H1 (cell line): ENCODE data around the gene AIFM2. TPM values are rescaled to one million over a fixed set of nuclear protein-coding genes. Genes with fewer than 3 reads are reported as not detected.

Source experiments
- CTCF ChIA-PET: fragments of 300-600 bp; sonication (Branson Sonifier 250); formaldehyde crosslinking; loops from one replicate; lab custom pipeline; 2021; ENCODE audit not compliant: partially characterized antibody; lab: Charles Lee
- POLR2A ChIA-PET: fragments of 300-600 bp; sonication (Branson Sonifier 250); formaldehyde crosslinking; loops from one replicate; lab custom pipeline; 2021; ENCODE audit warnings: inconsistent platforms; ENCODE audit not compliant: partially characterized antibody; lab: Charles Lee
- DNase-seq, 2 experiments: peaks; one replicate each; pipeline versions ENCODE4 v3.0.0 to v3.0.0-alpha.2; 2010 to 2022; ENCODE audit warnings: low spot score in 2 of 2, low read depth in 1 of 2, mixed read lengths in 1 of 2
- FAIRE-seq: peaks from 2 replicates; lab custom pipeline; 2011; peaks lifted over from hg19 to GRCh38; lab: Jason Lieb, UNC
- H2AFZ ChIP-seq: 2 replicates; pipeline ENCODE4 v1.8.1; 2012; ENCODE audit warnings: low read length, inconsistent platforms
- H2AK5ac ChIP-seq: 2 replicates; pipeline ENCODE4 v1.6.1; 2013; ENCODE audit warnings: low read depth, low read length
- H2BK120ac ChIP-seq: replicated peaks from 2 replicates; pipeline ENCODE3; 2013; ENCODE audit warnings: low read depth, low read length, inconsistent platforms
- H2BK12ac ChIP-seq: 2 replicates; pipeline ENCODE4 v1.6.1; 2013; ENCODE audit warnings: low read depth, low read length
- H2BK15ac ChIP-seq: 2 replicates; pipeline ENCODE4 v1.6.1; 2013; ENCODE audit warnings: low read length
- H2BK20ac ChIP-seq: 2 replicates; pipeline ENCODE4 v1.6.1; 2013; ENCODE audit warnings: low read length
- H2BK5ac ChIP-seq: 2 replicates; pipeline ENCODE4 v1.6.1; 2013; ENCODE audit warnings: low read depth, low read length
- H3K14ac ChIP-seq: 2 replicates; pipeline ENCODE4 v1.6.1; 2013; ENCODE audit warnings: inconsistent platforms; ENCODE audit not compliant: insufficient read length
- H3K18ac ChIP-seq: 2 replicates; pipeline ENCODE4 v1.6.1; 2013; ENCODE audit warnings: low read length; ENCODE audit errors: extremely low read depth
- H3K23ac ChIP-seq: 2 replicates; pipeline ENCODE4 v1.6.1; 2013; ENCODE audit warnings: inconsistent platforms; ENCODE audit not compliant: insufficient read length
- H3K23me2 ChIP-seq: 2 replicates; pipeline ENCODE4 v1.6.1; 2013; ENCODE audit warnings: low read depth, low read length
- H3K27ac ChIP-seq: 2 replicates; pipeline ENCODE4 v1.6.1; 2011; ENCODE audit warnings: low read depth, low read length, inconsistent platforms
- H3K27me3 ChIP-seq, 4 experiments: replicated peaks in 1 of 4; 1 replicate in 1 of 4; 2 replicates in 3 of 4; pipeline versions ENCODE4 v1.6.1 to v1.8.1; 2011 to 2013; ENCODE audit warnings: low read length in 3 of 4, mild to moderate bottlenecking in 3 of 4, inconsistent platforms in 2 of 4, mixed read lengths in 2 of 4, moderate library complexity in 1 of 4; ENCODE audit not compliant: control insufficient read depth in 3 of 4, insufficient read depth in 3 of 4; ENCODE audit errors: extremely low read depth in 1 of 4
- H3K36me3 ChIP-seq, 4 experiments: 2 replicates each; pipeline versions ENCODE4 v1.6.1 to v1.8.1; 2011 to 2013; ENCODE audit warnings: mild to moderate bottlenecking in 4 of 4, low read length in 3 of 4, moderate library complexity in 2 of 4, control low read depth in 1 of 4, inconsistent platforms in 1 of 4; ENCODE audit not compliant: insufficient read depth in 4 of 4, control insufficient read depth in 2 of 4
- H3K4ac ChIP-seq: replicated peaks from 2 replicates; pipeline ENCODE3; 2013; ENCODE audit warnings: low read length, low read depth, mixed read lengths, inconsistent platforms; ENCODE audit not compliant: insufficient read length
- H3K4me1 ChIP-seq, 4 experiments: replicated peaks in 1 of 4; 1 replicate in 1 of 4; 2 replicates in 3 of 4; pipeline versions ENCODE4 v1.6.1 to v1.8.1; 2011 to 2013; ENCODE audit warnings: low read length in 3 of 4, inconsistent platforms in 2 of 4, mixed read lengths in 1 of 4; ENCODE audit not compliant: insufficient read depth in 4 of 4, control insufficient read depth in 3 of 4
- H3K4me2 ChIP-seq, 2 experiments: 2 replicates each; pipeline versions ENCODE4 v1.6.1 to v1.8.1; 2011 to 2013; ENCODE audit warnings: low read depth in 2 of 2, low read length in 2 of 2, control low read depth in 1 of 2, inconsistent platforms in 1 of 2, mild to moderate bottlenecking in 1 of 2; ENCODE audit not compliant: insufficient read depth in 1 of 2
- H3K4me3 ChIP-seq, 4 experiments: fragments of 200-600, 300-600 bp in 1 of 4; sonication (generic), shearing (Covaris generic), sonication (Bioruptor Twin) in 1 of 4; 2 replicates each; pipeline versions ENCODE4 v1.5.1 to v1.8.1; 2011 to 2016; ENCODE audit warnings: low read length in 4 of 4, low read depth in 3 of 4, control low read depth in 2 of 4, inconsistent platforms in 2 of 4, mild to moderate bottlenecking in 2 of 4, mixed read lengths in 1 of 4, moderate library complexity in 1 of 4; ENCODE audit not compliant: insufficient read depth in 2 of 4; ENCODE audit errors: extremely low read depth in 1 of 4
- H3K56ac ChIP-seq: replicated peaks from 2 replicates; pipeline ENCODE3; 2013; ENCODE audit warnings: low read depth, mild to moderate bottlenecking, mixed read lengths, low read length, inconsistent platforms; ENCODE audit not compliant: insufficient read length
- H3K79me1 ChIP-seq: 2 replicates; pipeline ENCODE4 v1.6.1; 2013; ENCODE audit warnings: low read depth, low read length, control low read depth
- H3K79me2 ChIP-seq, 2 experiments: 2 replicates each; pipeline versions ENCODE4 v1.6.1 to v1.8.1; 2012 to 2013; ENCODE audit warnings: low read length in 2 of 2, mild to moderate bottlenecking in 2 of 2, inconsistent platforms in 1 of 2; ENCODE audit not compliant: insufficient read depth in 2 of 2, control insufficient read depth in 1 of 2
- H3K9ac ChIP-seq, 4 experiments: replicated peaks in 1 of 4; 1 replicate in 1 of 4; 2 replicates in 3 of 4; pipeline versions ENCODE4 v1.6.1 to v1.8.1; 2011 to 2013; ENCODE audit warnings: low read depth in 3 of 4, low read length in 3 of 4, control low read depth in 2 of 4, mild to moderate bottlenecking in 2 of 4, moderate library complexity in 2 of 4, inconsistent platforms in 1 of 4; ENCODE audit errors: extremely low read depth in 1 of 4
- H3K9me3 ChIP-seq, 2 experiments: 2 replicates each; pipeline versions ENCODE4 v1.6.1 to v1.8.1; 2012 to 2013; ENCODE audit warnings: mild to moderate bottlenecking in 2 of 2, moderate library complexity in 2 of 2, control low read depth in 1 of 2, inconsistent platforms in 1 of 2, low read depth in 1 of 2, low read length in 1 of 2, mixed read lengths in 1 of 2; ENCODE audit not compliant: insufficient read depth in 2 of 2
- H4K20me1 ChIP-seq, 2 experiments: replicated peaks in 1 of 2; 2 replicates each; pipeline versions ENCODE3 to v1.8.1; 2011 to 2013; ENCODE audit warnings: inconsistent platforms in 2 of 2, low read length in 2 of 2, mild to moderate bottlenecking in 1 of 2; ENCODE audit not compliant: insufficient read depth in 2 of 2, control insufficient read depth in 1 of 2
- H4K5ac ChIP-seq: 2 replicates; pipeline ENCODE4 v1.6.1; 2013; ENCODE audit warnings: low read length, low read depth, mixed read lengths, inconsistent platforms; ENCODE audit not compliant: insufficient read length
- H4K8ac ChIP-seq: 2 replicates; pipeline ENCODE4 v1.8.0; 2013; ENCODE audit warnings: mild to moderate bottlenecking, moderate library complexity, low read length, inconsistent platforms; ENCODE audit not compliant: insufficient read depth; ENCODE audit errors: extremely low read depth
- H4K91ac ChIP-seq: replicated peaks from 2 replicates; pipeline ENCODE3; 2013; ENCODE audit warnings: low read length, mixed read lengths, inconsistent platforms; ENCODE audit not compliant: insufficient read length
- CREB1 ChIP-seq: IDR thresholded peaks from 2 replicates; pipeline ENCODE4 v1.6.1; 2012; ENCODE audit warnings: inconsistent platforms
- CTCF ChIP-seq, 3 experiments: IDR thresholded peaks; 1 replicate in 2 of 3; 2 replicates in 1 of 3; pipeline versions ENCODE4 v1.5.1 to v1.6.1; 2011; ENCODE audit warnings: low read length in 3 of 3, mild to moderate bottlenecking in 3 of 3, inconsistent platforms in 2 of 3, low read depth in 1 of 3, moderate library complexity in 1 of 3; ENCODE audit not compliant: insufficient read depth in 1 of 3; ENCODE audit errors: control extremely low read depth in 1 of 3
- GTF2F1 ChIP-seq: IDR thresholded peaks from 2 replicates; pipeline ENCODE4 v1.6.1; 2012; ENCODE audit warnings: low read depth, low read length, improper control_type of control experiment, borderline replicate concordance
- RAD21 ChIP-seq, 2 experiments: IDR thresholded peaks in 1 of 2; conservative IDR thresholded peaks in 1 of 2; 2 replicates each; pipeline ENCODE4 v1.6.1; 2011; ENCODE audit warnings: low read depth in 2 of 2, low read length in 2 of 2, improper control_type of control experiment in 1 of 2, inconsistent platforms in 1 of 2, mild to moderate bottlenecking in 1 of 2, moderate library complexity in 1 of 2
- SP4 ChIP-seq: IDR thresholded peaks from 2 replicates; pipeline ENCODE4 v1.6.1; 2012; ENCODE audit warnings: low read length, inconsistent platforms
- WGBS, 2 experiments: shearing (Covaris generic) in 1 of 2; methylation state at CpG; one replicate each; pipeline versions ENCODE4 v1.1.6 to v1.1.7; 2013 to 2015; ENCODE audit warnings: low lambda C conversion rate in 2 of 2, mixed read lengths in 2 of 2, inconsistent platforms in 1 of 2, low coverage in 1 of 2, missing lambda C conversion rate in 1 of 2; ENCODE audit not compliant: insufficient replicate concordance in 2 of 2, insufficient coverage in 1 of 2, insufficient read length in 1 of 2; ENCODE audit errors: extremely low coverage in 1 of 2, missing lambda C conversion rate in 1 of 2; 5-methylcytosine and 5-hydroxymethylcytosine counted together
- polyA plus RNA-seq, 7 experiments: library from polyadenylated mRNA; depleted of rRNA in 3 of 7; stranded (reverse) in 5 of 7; unstranded in 2 of 7; fragments of >200 nt in 5 of 7; fragments of 200-250 nt in 2 of 7; gene quantifications; 1 replicate in 5 of 7; 2 replicates in 1 of 7; 4 replicates in 1 of 7; pipeline versions ENCODE4 v1.2.1 to v1.2.3, GENCODE V29; 2011 to 2013; ENCODE audit warnings: missing spikeins in 2 of 7, mixed read lengths in 2 of 7
- total RNA-seq: library from RNA; stranded (reverse); fragmentation: NEBNext Ultra II Directional; extraction: Animal tissue kit (Norgen Biotek cat#: 25700); gene quantifications from 2 replicates; pipeline ENCODE4 v1.2.1, GENCODE V29; 2021

The AIFM2 gene
- total and polyA plus RNA-seq, 2 of the 8 experiments (the other 6 are each of a cell fraction or from before 2014, with no cell fraction given): 4.0 TPM

- ChIA-PET POLR2A (interaction anchor here (0.6 to 3.6 kb wide), 6 partner anchors 9 to 181 kb away, joined by 3 to 15 read pairs (median 4); partner anchors contain the start of gene TYSND1), CTCF (interaction anchor here (0.6 to 11.0 kb wide), 63 partner anchors 9 to 592 kb away, joined by 3 to 155 read pairs (median 5); partner anchors contain the start of genes AIFM2, MACROH2A2 and TYSND1)
- no peak overlapping the region for H3K56ac ChIP-seq
- WGBS, 2 experiments: 61% methylated on average over 12 of the region's 12 CpGs; no CpG with 5 or more reads in 1 of the 2 experiments
- H3K27ac ChIP-seq: no peak overlapping the region
- no peak overlapping the region for H3K4me3 ChIP-seq
- no peaks in the 10 kb centered on the region; a peak in 1 of 7 replicates for H3K4me1 ChIP-seq
- H3K9ac ChIP-seq: no peak overlapping the region
- no peaks in the 10 kb centered on the region; a peak in 1 of 8 replicates for H3K36me3 ChIP-seq
- H3K4me2 ChIP-seq: no peak overlapping the region
- no peak overlapping the region for H2AK5ac ChIP-seq
- no peaks in the 10 kb centered on the region for H3K79me1 ChIP-seq
- H4K5ac ChIP-seq: peak overlapping the region; percentile 4
- no peak overlapping the region for H3K4ac ChIP-seq
- H2BK12ac ChIP-seq: no peak overlapping the region
- H2BK20ac ChIP-seq: peak overlapping the region; percentile 37; the same call in 1 of the 2 replicates
- DNase-seq: peak in 1 of 2 experiments; percentile 84
- H4K91ac ChIP-seq: no peak overlapping the region
- H3K18ac ChIP-seq: no peak overlapping the region
- H3K23me2 ChIP-seq: no peaks in the 10 kb centered on the region
- no peaks in the 10 kb centered on the region for H3K9me3 ChIP-seq
- no peak overlapping the region for H2BK120ac ChIP-seq
- peak overlapping the region; percentile 92 for H2AFZ ChIP-seq
- H3K27me3 ChIP-seq: no peaks in the 10 kb centered on the region
- no peaks in the 10 kb centered on the region for H3K79me2 ChIP-seq
- FAIRE-seq: peak; percentile 89
- H2BK15ac ChIP-seq: no peak overlapping the region; the same call in 1 of the 2 replicates
- no peaks in the 10 kb centered on the region for H4K20me1 ChIP-seq
- H3K14ac ChIP-seq: no peak overlapping the region
- H2BK5ac ChIP-seq: 0 out of 2 replicates have a peak overlapping the region, but pooled peaks have one; percentile 4
- H3K23ac ChIP-seq: no peak overlapping the region
- H4K8ac ChIP-seq: no peak overlapping the region
- TF ChIP-seq CTCF (IDR thresholded peaks at IDR 0.05; ENCODE audit: control extremely low read depth in 1 of 3, insufficient read depth in 1 of 3, low read depth in 1 of 3, low read length in 3 of 3) (peak; percentile 69 to 90 (median 88)), GTF2F1 (no peak), SP4 (no peak), RAD21 (IDR thresholded peaks at IDR 0.05 in 1 of 2, conservative IDR thresholded peaks at IDR 0.05 in 1 of 2; ENCODE audit: low read depth in 2 of 2, low read length in 2 of 2) (peak; percentile 50 to 64), CREB1 (peak; percentile 58)
Observed at GRCh38 chr10:70115948-70116682, 16.5 kb downstream of the AIFM2 start.
